Endothelial cell of umbilical vein (primary cell): ENCODE results near the gene HMG20A. TPM values are rescaled to one million over a fixed set of nuclear protein-coding genes. Genes with fewer than 3 reads are reported as not detected.

ENCODE experiments used
- BruUV-seq: library from RNA; stranded (reverse); fragments of 400-500 nt; replicated peaks from 2 replicates; lab custom pipeline; 2021; lab: Mats Ljungman, UMichigan
- CTCF ChIA-PET: fragments of 300-600, 350-600 bp; sonication (Branson Sonifier 250); formaldehyde crosslinking; loops from one replicate; lab custom pipeline; 2021; ENCODE audit warnings: antibody characterized with exemption, inconsistent platforms; lab: Charles Lee
- POLR2A ChIA-PET: fragments of 300-600, 350-600 bp; sonication (Branson Sonifier 250); formaldehyde crosslinking; loops from one replicate; lab custom pipeline; 2021; ENCODE audit warnings: antibody characterized with exemption, inconsistent platforms; lab: Charles Lee
- DNase-seq: peaks from one replicate; pipeline ENCODE4 v3.0.0-alpha.2; 2011; ENCODE audit warnings: low read depth, low spot score
- FAIRE-seq: peaks from 2 replicates; lab custom pipeline; 2011; peaks lifted over from hg19 to GRCh38; lab: Jason Lieb, UNC
- H2AFZ ChIP-seq: 2 replicates; pipeline ENCODE4 v1.6.0; 2012; ENCODE audit warnings: low read depth, low read length, control low read depth, inconsistent platforms
- H3K27ac ChIP-seq: 2 replicates; pipeline ENCODE4 v1.5.1; 2011; ENCODE audit warnings: low read depth, mild to moderate bottlenecking, control low read depth, low read length, moderate library complexity; ENCODE audit not compliant: insufficient read depth
- H3K27me3 ChIP-seq, 2 experiments: 2 replicates each; pipeline versions ENCODE4 v1.6.0 to v1.6.1; 2011; ENCODE audit warnings: low read length in 2 of 2, mixed read lengths in 1 of 2; ENCODE audit not compliant: control insufficient read depth in 2 of 2, insufficient read depth in 2 of 2
- H3K36me3 ChIP-seq, 2 experiments: 2 replicates in 1 of 2; 3 replicates in 1 of 2; pipeline ENCODE4 v1.5.1; 2011; ENCODE audit warnings: low read length in 2 of 2, mild to moderate bottlenecking in 1 of 2, moderate library complexity in 1 of 2; ENCODE audit not compliant: control insufficient read depth in 2 of 2, insufficient read depth in 2 of 2; ENCODE audit errors: extremely low read depth in 1 of 2
- H3K4me1 ChIP-seq: 3 replicates; pipeline ENCODE4 v1.5.1; 2011; ENCODE audit warnings: mild to moderate bottlenecking, low read length; ENCODE audit not compliant: control insufficient read depth, insufficient read depth; ENCODE audit errors: extremely low read depth
- H3K4me2 ChIP-seq: 2 replicates; pipeline ENCODE4 v1.6.1; 2011; ENCODE audit warnings: low read length, control low read depth, mixed read lengths; ENCODE audit not compliant: insufficient read depth
- H3K4me3 ChIP-seq, 3 experiments: fragments of 200-600 bp in 1 of 3; sonication (generic), shearing (Covaris generic) in 1 of 3; replicated peaks in 1 of 3; 2 replicates each; pipeline ENCODE4 v1.5.1; 2011 to 2016; ENCODE audit warnings: control low read depth in 3 of 3, low read length in 3 of 3, mild to moderate bottlenecking in 2 of 3, inconsistent platforms in 1 of 3, low read depth in 1 of 3, moderate library complexity in 1 of 3; ENCODE audit not compliant: insufficient read depth in 1 of 3
- H3K79me2 ChIP-seq: 2 replicates; pipeline ENCODE4 v1.6.0; 2012; ENCODE audit warnings: low read length, inconsistent platforms; ENCODE audit not compliant: control insufficient read depth, insufficient read depth
- H3K9ac ChIP-seq: replicated peaks from 2 replicates; pipeline ENCODE3; 2011; ENCODE audit warnings: low read length, control low read depth; ENCODE audit not compliant: insufficient read depth; ENCODE audit errors: extremely low read depth
- H3K9me1 ChIP-seq: replicated peaks from 3 replicates; pipeline ENCODE4 v1.6.0; 2011; ENCODE audit warnings: mild to moderate bottlenecking, low read length; ENCODE audit not compliant: control insufficient read depth, insufficient read depth; ENCODE audit errors: extremely low read depth
- H3K9me3 ChIP-seq: replicated peaks from 2 replicates; pipeline ENCODE4 v1.5.1; 2012; ENCODE audit warnings: low read length, inconsistent platforms; ENCODE audit not compliant: control insufficient read depth, insufficient read depth
- H4K20me1 ChIP-seq: replicated peaks from 2 replicates; pipeline ENCODE3; 2011; ENCODE audit warnings: mild to moderate bottlenecking, low read length; ENCODE audit not compliant: control insufficient read depth, insufficient read depth; ENCODE audit errors: extremely low read depth
- EZH2 ChIP-seq: IDR thresholded peaks from 2 replicates; pipeline ENCODE4 v1.6.1; 2012; ENCODE audit warnings: borderline replicate concordance, low read depth, mild to moderate bottlenecking, moderate library complexity, low read length, inconsistent platforms; ENCODE audit not compliant: severe bottlenecking
- FOS ChIP-seq: IDR thresholded peaks from 2 replicates; pipeline ENCODE4 v1.6.1; 2011; ENCODE audit warnings: mild to moderate bottlenecking, low read length, moderate library complexity, borderline replicate concordance; ENCODE audit not compliant: insufficient read depth
- GATA2 ChIP-seq: IDR thresholded peaks from 2 replicates; pipeline ENCODE4 v1.7.0; 2011; ENCODE audit warnings: low read depth, mild to moderate bottlenecking, moderate library complexity, mixed read lengths, low read length; ENCODE audit not compliant: insufficient read length, insufficient read depth
- JUN ChIP-seq: IDR thresholded peaks from 2 replicates; pipeline ENCODE4 v1.6.1; 2011; ENCODE audit warnings: borderline replicate concordance, low read depth; ENCODE audit not compliant: insufficient read length, insufficient read depth
- MYC ChIP-seq: IDR thresholded peaks from one replicate; pipeline ENCODE4 v1.6.1; 2011; ENCODE audit warnings: mild to moderate bottlenecking, low read depth, low read length
- POLR2A ChIP-seq: IDR thresholded peaks from 2 replicates; pipeline ENCODE4 v1.6.1; 2012; ENCODE audit warnings: low read depth, mild to moderate bottlenecking, control low read depth, low read length
- POLR2AphosphoS5 ChIP-seq: IDR thresholded peaks from 2 replicates; pipeline ENCODE4 v1.6.1; 2012; ENCODE audit warnings: low read depth, mild to moderate bottlenecking, control low read depth, low read length, moderate library complexity; ENCODE audit not compliant: insufficient read depth
- dilution Hi-C: fragments of 300-500 bp; cut with MboI; formaldehyde crosslinking; loops from one replicate; pipeline ENCODE4 v1.15.0; 2019; ENCODE audit warnings: low sequenced_read_pairs; ENCODE audit not compliant: extremely low pct_ligation_motif_present
- intact Hi-C: fragments of 100-400 bp; cut with micrococcal nuclease; formaldehyde crosslinking; loops from one replicate; pipeline ENCODE4 v1.10.0; 2022
- polyA plus RNA-seq, 4 experiments: library from polyadenylated mRNA; depleted of rRNA in 3 of 4; stranded (reverse) in 3 of 4; unstranded in 1 of 4; fragments of >200 nt; gene quantifications; 2 replicates each; pipeline versions ENCODE4 v1.2.1 to v1.2.3, GENCODE V29; 2011 to 2012; ENCODE audit warnings: missing spikeins in 1 of 4
- total RNA-seq: library from RNA; stranded (reverse); gene quantifications from 2 replicates; pipeline ENCODE4 v1.2.3, GENCODE V29; 2021
- TF ChIP-seq, protein P1 (sequence below), 2 donors: IDR thresholded peaks; 1 replicate in 1 of 2; 2 replicates in 1 of 2; pipeline ENCODE4 v1.5.1; 2011; ENCODE audit warnings: low read length in 2 of 2, mild to moderate bottlenecking in 2 of 2, moderate library complexity in 2 of 2, control low read depth in 1 of 2, inconsistent platforms in 1 of 2, low read depth in 1 of 2; ENCODE audit not compliant: insufficient read depth in 1 of 2; ENCODE audit errors: extremely low read depth in 1 of 2
- TF ChIP-seq, protein P2 (sequence below): IDR thresholded peaks from 2 replicates; pipeline ENCODE4 v1.6.1; 2011; ENCODE audit not compliant: insufficient read depth, insufficient read length

The HMG20A gene
- total and polyA plus RNA-seq, 2 donors (not counting 3 experiments of a cell fraction or from before 2014, with no cell fraction given), result 35.8 to 44.0 TPM

DNA sequence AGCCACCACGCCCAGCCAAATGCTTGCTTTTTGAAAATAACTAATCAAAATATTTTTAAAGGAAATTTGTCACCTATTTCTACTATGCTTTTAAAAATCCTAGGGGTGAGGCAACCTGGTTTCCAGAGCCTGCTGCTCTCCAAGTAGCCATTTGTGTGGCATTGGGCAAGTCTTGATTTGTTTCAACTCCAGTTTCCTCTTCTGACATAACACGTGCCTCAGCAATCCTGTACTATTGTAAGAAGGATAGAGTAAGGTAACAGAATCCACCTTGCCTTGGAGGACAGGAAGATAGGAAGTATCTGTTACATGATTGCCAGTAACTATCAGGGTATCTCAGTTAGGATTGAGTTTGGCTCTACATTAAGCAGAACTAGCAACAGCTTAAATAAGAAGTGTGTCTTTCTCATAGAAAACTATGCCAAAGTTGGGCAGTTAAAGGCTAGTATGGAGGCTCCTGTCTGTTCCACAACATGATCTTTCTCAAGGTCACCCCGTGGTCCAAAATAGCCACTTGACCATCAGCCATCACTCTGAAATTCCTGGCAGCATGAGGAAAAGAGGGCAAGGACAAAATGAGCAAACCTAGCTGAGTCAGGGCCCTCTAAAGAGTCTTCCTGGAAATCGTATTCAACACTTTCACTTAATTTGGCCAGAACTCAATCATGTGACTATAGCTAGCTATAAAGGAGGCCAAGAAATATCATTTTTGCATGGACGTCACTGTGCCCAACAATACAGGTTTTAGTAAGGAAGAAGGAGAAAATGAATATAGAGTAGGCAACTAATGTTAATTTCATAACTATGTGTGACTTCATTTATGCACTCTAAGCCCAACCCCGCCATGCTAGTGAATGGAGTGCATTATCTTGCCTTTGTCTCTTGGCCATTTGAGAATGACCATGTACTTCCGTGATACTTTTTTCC lies 66.1 kb downstream of the HMG20A start:
- Histone ChIP-seq H3K27ac (peak overlapping the region; percentile 27), H3K4me3 (no peak overlapping the region), H4K20me1 (no peaks in the 10 kb centered on the region), H3K9ac (no peak overlapping the region), H2AFZ (no peak overlapping the region), H3K9me3 (no peaks in the 10 kb centered on the region), H3K4me2 (peak overlapping the region; percentile 29), H3K27me3 (no peaks in the 10 kb centered on the region), H3K79me2 (no peaks in the 10 kb centered on the region), H3K4me1 (peaks cover 48% of the 10 kb centered on the region), H3K36me3 (peaks cover 2 to 6% of the 10 kb centered on the region in 2 experiments), H3K9me1 (no peaks in the 10 kb centered on the region)
- TF ChIP-seq, protein P1, sequence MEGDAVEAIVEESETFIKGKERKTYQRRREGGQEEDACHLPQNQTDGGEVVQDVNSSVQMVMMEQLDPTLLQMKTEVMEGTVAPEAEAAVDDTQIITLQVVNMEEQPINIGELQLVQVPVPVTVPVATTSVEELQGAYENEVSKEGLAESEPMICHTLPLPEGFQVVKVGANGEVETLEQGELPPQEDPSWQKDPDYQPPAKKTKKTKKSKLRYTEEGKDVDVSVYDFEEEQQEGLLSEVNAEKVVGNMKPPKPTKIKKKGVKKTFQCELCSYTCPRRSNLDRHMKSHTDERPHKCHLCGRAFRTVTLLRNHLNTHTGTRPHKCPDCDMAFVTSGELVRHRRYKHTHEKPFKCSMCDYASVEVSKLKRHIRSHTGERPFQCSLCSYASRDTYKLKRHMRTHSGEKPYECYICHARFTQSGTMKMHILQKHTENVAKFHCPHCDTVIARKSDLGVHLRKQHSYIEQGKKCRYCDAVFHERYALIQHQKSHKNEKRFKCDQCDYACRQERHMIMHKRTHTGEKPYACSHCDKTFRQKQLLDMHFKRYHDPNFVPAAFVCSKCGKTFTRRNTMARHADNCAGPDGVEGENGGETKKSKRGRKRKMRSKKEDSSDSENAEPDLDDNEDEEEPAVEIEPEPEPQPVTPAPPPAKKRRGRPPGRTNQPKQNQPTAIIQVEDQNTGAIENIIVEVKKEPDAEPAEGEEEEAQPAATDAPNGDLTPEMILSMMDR (IDR thresholded peaks at IDR 0.05; ENCODE audit: extremely low read depth in 1 of 2, insufficient read depth in 1 of 2, low read depth in 1 of 2, low read length in 2 of 2), result no peak
- TF ChIP-seq EZH2 (no peak), MYC (no peak), POLR2A (no peak), FOS (no peak), POLR2AphosphoS5 (no peak), JUN (no peak), GATA2 (no peak)
- TF ChIP-seq, protein P2, sequence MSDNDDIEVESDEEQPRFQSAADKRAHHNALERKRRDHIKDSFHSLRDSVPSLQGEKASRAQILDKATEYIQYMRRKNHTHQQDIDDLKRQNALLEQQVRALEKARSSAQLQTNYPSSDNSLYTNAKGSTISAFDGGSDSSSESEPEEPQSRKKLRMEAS, result no peak
- POLR2A ChIA-PET, result interaction anchor here (0.7 kb wide), 1 partner anchor 235 kb away, joined by 4 read pairs; no protein-coding TSS in a partner anchor
- no TSS peak for BruUV-seq
- no peak for DNase-seq
- intact Hi-C loops (loop anchor here (1.0 kb wide), 1 partner anchor 8 kb away; no protein-coding TSS in a partner anchor), dilution Hi-C loops (no loop called here)
- CTCF ChIA-PET, result interaction anchor here (0.7 to 1.4 kb wide), 8 partner anchors 10 to 299 kb away, joined by 3 to 6 read pairs (median 4); no protein-coding TSS in a partner anchor
- FAIRE-seq, result no peak
